ENCODE results near the gene HSPG2.
A peak's percentile ranks its signal among the peaks of the same experiment; 100 is the strongest.
"Not testable (repeated sequence)": the region's sequence is repeated elsewhere in the genome, so short reads cannot be mapped to it uniquely, and the experiment has no call there.

Gene HSPG2

GRCh38 chr1:21794656-21795055 lies 142.5 kb downstream of the HSPG2 start:
- H3K9me3 ChIP-seq: no peaks in the 10 kb centered on the region
- no peaks in the 10 kb centered on the region for H3K36me3 ChIP-seq
- no peak overlapping the region for H3K27ac ChIP-seq
- no peak for DNase-seq
- no peak overlapping the region for H3K4me3 ChIP-seq
- intact Hi-C loops (cut with DNase I; ENCODE audit: low total_unique reads): no loop called here
- H3K27me3 ChIP-seq: no peaks in the 10 kb centered on the region
- H3K4me1 ChIP-seq: no peaks in the 10 kb centered on the region
- TF ChIP-seq CTCF (IDR thresholded peaks at IDR 0.05): no peak

GRCh38 chr1:21793104-21793503 lies 144.0 kb downstream of the HSPG2 start:
- no peak overlapping the region for H3K4me3 ChIP-seq
- no peak overlapping the region for H3K27ac ChIP-seq
- no peaks in the 10 kb centered on the region for H3K9me3 ChIP-seq
- DNase-seq: no peak
- no peaks in the 10 kb centered on the region for H3K4me1 ChIP-seq
- intact Hi-C loops (cut with DNase I; ENCODE audit: low total_unique reads): no loop called here
- TF ChIP-seq CTCF (IDR thresholded peaks at IDR 0.05): no peak
- no peaks in the 10 kb centered on the region for H3K27me3 ChIP-seq
- H3K36me3 ChIP-seq: no peaks in the 10 kb centered on the region

- Histone ChIP-seq H3K27me3 (no peaks in the 10 kb centered on the region), H3K27ac (no peak overlapping the region), H3K4me1 (peaks cover 0 to 13% (median 6%) of the 10 kb centered on the region in 4 donors), H3K4me3 (no peak overlapping the region), H3K9me3 (no peaks in the 10 kb centered on the region), H3K36me3 (no peaks in the 10 kb centered on the region)
- no peak for DNase-seq
- intact Hi-C loops (cut with DNase I; ENCODE audit: low total_unique reads): loop anchor here (10.0 kb wide), 1 partner anchor 178 kb away; no protein-coding TSS in a partner anchor
- no peak for TF ChIP-seq CTCF (IDR thresholded peaks at IDR 0.05)
Observed at GRCh38 chr1:21786640-21787039, 150.5 kb downstream of the HSPG2 start.

GRCh38 chr1:21785764-21786163 lies 151.3 kb downstream of the HSPG2 start:
- not testable (repeated sequence) for H3K27me3 ChIP-seq, DNase-seq
- intact Hi-C loops (cut with DNase I; ENCODE audit: low total_unique reads): loop anchor here (10.0 kb wide), 1 partner anchor 179 kb away; no protein-coding TSS in a partner anchor

GRCh38 chr1:21783679-21784603 lies 153.2 kb downstream of the HSPG2 start:
- intact Hi-C loops (cut with DNase I; ENCODE audit: low total_unique reads): loop anchor here (10.0 kb wide), 1 partner anchor 181 kb away; no protein-coding TSS in a partner anchor
- H3K27me3 ChIP-seq: no peaks in the 10 kb centered on the region
- peaks cover 0 to 32% (median 16%) of the 10 kb centered on the region in 4 donors for H3K4me1 ChIP-seq
- no peaks in the 10 kb centered on the region for H3K36me3 ChIP-seq
- H3K27ac ChIP-seq: peak overlapping the region; percentile 89 to 98
- no peak for TF ChIP-seq CTCF (IDR thresholded peaks at IDR 0.05)
- H3K9me3 ChIP-seq: no peaks in the 10 kb centered on the region
- H3K4me3 ChIP-seq: peak overlapping the region; percentile 79 to 92
- peak in 1 of 2 donors; percentile 70 for DNase-seq

More at GRCh38 chr1:21785764-21786163, 151.3 kb downstream of the HSPG2 start:
- H3K27ac ChIP-seq, H3K36me3 ChIP-seq, H3K4me3 ChIP-seq, H3K9me3 ChIP-seq: not testable (repeated sequence)
- H3K4me1 ChIP-seq: peaks cover 0 to 21% (median 13%) of the 10 kb centered on the region in 4 donors

Measured in tibial artery (tissue), 4 donors.